Nephron (organoid): ENCODE data around the gene PJA2.

Experiments
- H3K27ac Mint-ChIP-seq, 3 experiments: 2 replicates each; pipeline ENCODE4 v1.8.0; 2020; ENCODE audit warnings: mixed read lengths in 3 of 3, mild to moderate bottlenecking in 2 of 3, moderate library complexity in 1 of 3
- H3K27me3 Mint-ChIP-seq: 2 replicates; pipeline ENCODE4 v1.8.0; 2021; ENCODE audit warnings: low read depth, mild to moderate bottlenecking, moderate library complexity, mixed read lengths
- H3K36me3 Mint-ChIP-seq: 2 replicates; pipeline ENCODE4 v1.8.0; 2020; ENCODE audit warnings: low read depth, mixed read lengths
- H3K4me1 Mint-ChIP-seq: 2 replicates; pipeline ENCODE4 v1.8.0; 2020; ENCODE audit warnings: mixed read lengths
- H3K4me3 Mint-ChIP-seq, 3 experiments: 2 replicates each; pipeline ENCODE4 v1.8.0; 2020; ENCODE audit warnings: mild to moderate bottlenecking in 3 of 3, mixed read lengths in 3 of 3, moderate library complexity in 2 of 3
- H3K9me3 Mint-ChIP-seq: 2 replicates; pipeline ENCODE4 v1.8.0; 2020; ENCODE audit warnings: mixed read lengths
- TF ChIP-seq, protein P1 (sequence below), 3 experiments: fragments of 200-600 bp; sonication (generic); IDR thresholded peaks; one replicate each; pipeline ENCODE4 v1.5.0; 2021; ENCODE audit warnings: antibody characterized with exemption in 3 of 3; ENCODE audit not compliant: unreplicated experiment in 3 of 3

PJA2 gene

DNA sequence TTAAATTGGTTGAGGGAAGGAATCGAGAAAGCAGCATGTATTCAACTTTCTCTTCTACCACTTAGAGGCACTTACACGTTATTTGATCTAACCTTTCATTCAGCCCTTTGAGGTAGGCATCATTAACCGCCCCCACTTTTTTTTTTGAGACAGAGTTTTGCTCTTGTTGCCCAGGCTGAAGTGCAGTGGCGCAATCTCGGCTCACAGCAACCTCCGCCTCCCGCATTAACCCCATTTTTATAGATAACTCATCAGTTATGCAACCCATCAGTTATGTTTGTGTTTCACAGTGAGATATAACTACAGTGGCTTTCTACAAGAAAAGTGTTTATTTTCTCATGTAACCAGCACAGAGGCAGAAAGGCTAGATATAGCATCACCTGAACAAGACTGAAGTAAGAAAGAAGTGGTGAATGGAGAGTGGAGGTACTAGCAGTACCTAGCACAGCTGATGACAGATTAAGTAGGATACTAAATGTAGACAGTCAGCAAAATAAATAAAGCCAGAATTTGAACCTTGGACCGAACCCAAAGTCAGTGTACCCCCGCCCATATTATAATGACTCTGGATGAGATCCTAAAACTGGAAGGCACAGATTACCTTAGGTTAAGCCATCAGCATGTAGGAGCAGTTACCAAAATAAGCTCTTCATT lies 91.2 kb downstream of the PJA2 start:
- TF ChIP-seq, protein P1, sequence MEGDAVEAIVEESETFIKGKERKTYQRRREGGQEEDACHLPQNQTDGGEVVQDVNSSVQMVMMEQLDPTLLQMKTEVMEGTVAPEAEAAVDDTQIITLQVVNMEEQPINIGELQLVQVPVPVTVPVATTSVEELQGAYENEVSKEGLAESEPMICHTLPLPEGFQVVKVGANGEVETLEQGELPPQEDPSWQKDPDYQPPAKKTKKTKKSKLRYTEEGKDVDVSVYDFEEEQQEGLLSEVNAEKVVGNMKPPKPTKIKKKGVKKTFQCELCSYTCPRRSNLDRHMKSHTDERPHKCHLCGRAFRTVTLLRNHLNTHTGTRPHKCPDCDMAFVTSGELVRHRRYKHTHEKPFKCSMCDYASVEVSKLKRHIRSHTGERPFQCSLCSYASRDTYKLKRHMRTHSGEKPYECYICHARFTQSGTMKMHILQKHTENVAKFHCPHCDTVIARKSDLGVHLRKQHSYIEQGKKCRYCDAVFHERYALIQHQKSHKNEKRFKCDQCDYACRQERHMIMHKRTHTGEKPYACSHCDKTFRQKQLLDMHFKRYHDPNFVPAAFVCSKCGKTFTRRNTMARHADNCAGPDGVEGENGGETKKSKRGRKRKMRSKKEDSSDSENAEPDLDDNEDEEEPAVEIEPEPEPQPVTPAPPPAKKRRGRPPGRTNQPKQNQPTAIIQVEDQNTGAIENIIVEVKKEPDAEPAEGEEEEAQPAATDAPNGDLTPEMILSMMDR (IDR thresholded peaks at IDR 0.05; ENCODE audit: unreplicated experiment in 3 of 3), result no peak
- Mint-ChIP-seq H3K27ac (no peak overlapping the region), H3K4me1 (peaks cover 15% of the 10 kb centered on the region), H3K9me3 (no peaks in the 10 kb centered on the region), H3K36me3 (peaks cover 16% of the 10 kb centered on the region), H3K4me3 (no peak overlapping the region), H3K27me3 (no peaks in the 10 kb centered on the region)

DNA sequence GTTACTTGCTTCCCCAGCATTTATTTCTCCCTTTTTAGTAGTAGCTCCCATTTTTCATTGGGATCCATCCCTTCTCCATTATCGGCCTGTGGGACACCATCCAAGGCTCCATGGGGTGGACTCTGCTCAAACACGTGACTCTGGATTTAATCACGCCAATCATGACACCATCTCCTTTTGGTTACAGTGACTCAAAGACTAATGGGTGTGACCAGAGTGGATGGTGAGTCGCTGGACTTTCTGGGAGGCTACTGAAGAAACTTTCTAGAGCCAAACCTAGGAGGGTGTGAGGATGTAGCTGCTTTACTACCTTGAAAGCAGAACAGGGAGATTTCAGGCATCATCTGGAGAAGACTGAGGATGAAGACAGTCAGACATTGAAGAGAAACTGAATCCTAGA lies 93.1 kb downstream of the PJA2 start:
- H3K27me3 Mint-ChIP-seq, result no peaks in the 10 kb centered on the region
- no peak overlapping the region for H3K27ac Mint-ChIP-seq
- no peaks in the 10 kb centered on the region for H3K9me3 Mint-ChIP-seq
- H3K4me1 Mint-ChIP-seq, result peaks cover 5% of the 10 kb centered on the region
- TF ChIP-seq, protein P1 (IDR thresholded peaks at IDR 0.05; ENCODE audit: unreplicated experiment in 3 of 3), result no peak
- H3K36me3 Mint-ChIP-seq, result peaks cover 4% of the 10 kb centered on the region
- no peak overlapping the region for H3K4me3 Mint-ChIP-seq

DNA sequence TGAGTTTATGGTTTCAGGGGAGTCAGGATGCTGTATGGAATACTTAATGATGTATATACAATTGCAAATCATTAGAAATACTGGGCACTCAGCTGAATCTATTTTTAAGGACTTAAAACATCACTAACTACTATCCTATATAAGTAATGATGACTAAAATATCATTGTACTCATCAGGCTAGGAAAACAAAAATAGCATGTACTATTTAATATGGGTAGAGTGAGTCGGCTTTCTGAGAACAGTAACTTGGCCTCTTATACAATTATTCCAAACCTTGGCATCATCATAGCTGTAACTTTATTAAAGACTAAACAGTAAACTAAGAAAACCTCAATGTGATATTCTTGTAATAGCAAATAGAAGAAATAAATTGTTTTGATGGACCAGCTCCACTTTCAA lies 94.5 kb downstream of the PJA2 start:
- peaks cover 2% of the 10 kb centered on the region for H3K36me3 Mint-ChIP-seq
- H3K27me3 Mint-ChIP-seq, result no peaks in the 10 kb centered on the region
- H3K27ac Mint-ChIP-seq, result no peak overlapping the region
- TF ChIP-seq, protein P1 (IDR thresholded peaks at IDR 0.05; ENCODE audit: unreplicated experiment in 3 of 3), result no peak
- H3K4me3 Mint-ChIP-seq, result no peak overlapping the region
- H3K9me3 Mint-ChIP-seq, result no peaks in the 10 kb centered on the region
- peaks cover 5% of the 10 kb centered on the region for H3K4me1 Mint-ChIP-seq

DNA sequence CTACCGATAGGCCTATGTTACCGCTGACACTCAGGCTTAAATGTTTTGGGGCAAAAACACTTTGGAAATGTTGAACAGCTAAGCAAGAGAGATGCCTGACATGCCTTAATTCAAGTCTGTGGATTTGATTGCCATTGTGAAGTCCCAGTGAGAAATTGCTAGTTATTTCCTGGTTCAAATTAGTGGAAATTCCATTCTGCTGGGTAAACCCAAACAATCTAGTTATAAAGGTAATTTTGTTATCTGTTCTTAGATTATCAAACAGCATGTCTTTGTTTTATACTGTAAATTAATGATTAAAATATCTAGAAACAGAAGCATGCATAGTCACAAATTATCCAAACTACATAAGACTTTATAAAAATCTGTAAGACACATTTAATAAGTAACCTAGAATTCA lies 96.6 kb downstream of the PJA2 start:
- H3K36me3 Mint-ChIP-seq, result no peaks in the 10 kb centered on the region
- H3K4me1 Mint-ChIP-seq, result peaks cover 18% of the 10 kb centered on the region
- no peaks in the 10 kb centered on the region for H3K27me3 Mint-ChIP-seq
- no peaks in the 10 kb centered on the region for H3K9me3 Mint-ChIP-seq
- TF ChIP-seq, protein P1 (IDR thresholded peaks at IDR 0.05; ENCODE audit: unreplicated experiment in 3 of 3), result no peak
- no peak overlapping the region for H3K4me3 Mint-ChIP-seq
- H3K27ac Mint-ChIP-seq, result no peak overlapping the region

DNA sequence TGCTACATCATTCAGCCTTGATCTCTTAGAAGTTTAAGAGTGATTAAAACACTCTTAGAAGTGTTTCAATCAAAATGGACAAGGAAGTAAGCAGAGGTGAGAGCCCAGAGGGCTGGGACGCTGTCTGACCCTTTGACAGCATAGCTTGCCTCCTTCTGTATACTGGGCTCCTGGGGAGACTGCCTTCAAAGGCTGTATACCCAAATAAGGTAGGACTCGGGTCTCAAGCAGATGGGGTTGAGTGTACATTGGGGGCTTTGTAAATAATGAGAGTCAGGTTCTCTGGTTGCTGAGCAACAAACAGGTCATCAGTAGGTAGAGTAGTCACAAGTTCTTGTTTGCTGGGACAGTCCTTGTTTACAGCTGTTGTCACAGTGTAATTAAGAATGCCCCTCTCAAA lies 97.1 kb downstream of the PJA2 start:
- H3K27ac Mint-ChIP-seq, result no peak overlapping the region
- H3K4me1 Mint-ChIP-seq, result peaks cover 18% of the 10 kb centered on the region
- TF ChIP-seq, protein P1 (IDR thresholded peaks at IDR 0.05; ENCODE audit: unreplicated experiment in 3 of 3), result no peak
- no peaks in the 10 kb centered on the region for H3K9me3 Mint-ChIP-seq
- no peak overlapping the region for H3K4me3 Mint-ChIP-seq
- H3K27me3 Mint-ChIP-seq, result no peaks in the 10 kb centered on the region
- no peaks in the 10 kb centered on the region for H3K36me3 Mint-ChIP-seq

DNA sequence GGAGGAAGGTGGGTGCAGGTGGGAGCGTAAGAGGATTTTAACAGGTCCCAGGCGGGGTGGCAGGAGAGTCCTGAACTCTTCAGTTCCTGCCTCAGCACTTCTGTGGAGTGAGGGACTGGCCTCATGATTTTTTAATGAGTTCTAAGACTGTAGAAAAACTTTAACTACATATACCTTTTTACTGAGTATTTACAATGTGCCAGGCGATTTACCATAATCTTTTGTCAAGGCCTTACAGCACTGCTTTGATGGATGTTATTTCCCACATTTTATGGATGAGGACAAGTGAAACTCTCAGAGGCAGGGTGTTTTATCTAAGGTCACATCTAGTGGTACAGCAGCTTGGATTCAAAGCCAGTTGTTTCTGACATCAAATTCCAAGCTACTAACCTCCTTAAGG lies 99.5 kb downstream of the PJA2 start:
- no peaks in the 10 kb centered on the region for H3K36me3 Mint-ChIP-seq
- TF ChIP-seq, protein P1 (IDR thresholded peaks at IDR 0.05; ENCODE audit: unreplicated experiment in 3 of 3), result no peak
- H3K4me1 Mint-ChIP-seq, result peaks cover 18% of the 10 kb centered on the region
- H3K9me3 Mint-ChIP-seq, result no peaks in the 10 kb centered on the region
- H3K4me3 Mint-ChIP-seq, result no peak overlapping the region
- H3K27ac Mint-ChIP-seq, result no peak overlapping the region
- H3K27me3 Mint-ChIP-seq, result no peaks in the 10 kb centered on the region
